ENCODE data around the gene ZNF837.

The ZNF837 gene

GRCh38 chr19:58416604-58417003, 35.8 kb upstream of the ZNF837 start:
- Histone ChIP-seq H3K79me2 (ENCODE audit: insufficient read depth, low read depth) (no peaks in the 10 kb centered on the region), H3K4me1 (ENCODE audit: low read depth, poor library complexity, severe bottlenecking) (peaks cover under 1% of the 10 kb centered on the region), H3K27ac (no peak overlapping the region)

DNA sequence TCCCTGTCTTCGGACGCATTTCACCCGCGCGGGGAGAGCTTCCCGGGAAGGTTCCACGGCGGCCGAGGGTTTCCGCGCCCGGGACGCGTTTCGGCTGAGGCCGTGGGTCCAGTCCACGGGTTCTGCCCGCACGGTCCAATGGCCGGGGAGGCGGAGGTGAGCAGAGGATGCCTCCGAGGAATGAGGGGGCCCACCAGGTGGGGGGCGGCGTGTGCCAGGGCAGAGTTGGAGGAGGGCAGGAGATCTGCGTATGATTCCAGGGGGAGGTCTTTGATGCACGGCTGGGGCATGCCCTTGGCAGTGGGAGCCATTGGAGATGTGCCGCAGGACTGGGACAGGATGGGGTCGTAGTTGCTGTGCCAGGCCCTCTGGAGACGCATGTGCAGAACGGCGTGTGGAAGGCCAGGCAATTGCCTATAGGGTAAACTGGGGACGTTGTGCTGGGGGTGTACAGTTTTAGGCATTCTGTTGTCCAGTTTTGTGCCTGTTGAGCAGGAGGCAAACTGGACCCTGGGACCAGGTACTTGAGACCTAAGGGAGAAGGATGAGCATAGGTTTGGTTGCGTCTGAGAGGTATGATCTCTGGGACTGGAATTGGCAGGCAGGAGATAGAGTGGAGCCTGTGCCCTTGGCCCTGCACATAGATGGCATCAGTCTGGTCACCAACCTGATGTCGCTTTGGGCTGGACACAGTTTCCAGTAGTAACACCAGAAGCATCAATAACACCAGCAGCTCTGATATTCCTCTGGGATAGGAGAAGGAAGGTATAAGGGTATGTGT, 28.4 kb upstream of the ZNF837 start:
- Histone ChIP-seq H3K4me2 (peak overlapping the region; percentile 94), H3K27ac (no peak overlapping the region), H3K4me3 (IDR thresholded peaks at IDR 0.05; ENCODE audit: insufficient read depth, low read depth, low read length) (peak overlapping the region; percentile 77), H3K27me3 (ENCODE audit: insufficient read depth, low read depth) (no peaks in the 10 kb centered on the region), H3K79me2 (ENCODE audit: insufficient read depth, low read depth) (0 out of 2 replicates have a peak, but pooled peaks cover 8% of the 10 kb centered on the region), H3K36me3 (ENCODE audit: insufficient read depth) (no peaks in the 10 kb centered on the region), H4K20me1 (ENCODE audit: insufficient read depth) (no peaks in the 10 kb centered on the region), H3K9ac (peak overlapping the region; percentile 65), H2AFZ (ENCODE audit: low read depth) (peak overlapping the region; percentile 81), H3K4me1 (ENCODE audit: low read depth, poor library complexity, severe bottlenecking) (peaks cover 20% of the 10 kb centered on the region)
- TF ChIP-seq CTCF (conservative IDR thresholded peaks at IDR 0.05; ENCODE audit: low read depth, low read length) = no peak

More at GRCh38 chr19:58416604-58417003, 35.8 kb upstream of the ZNF837 start:
- Histone ChIP-seq H3K27me3 (ENCODE audit: insufficient read depth, low read depth) (no peaks in the 10 kb centered on the region), H3K4me3 (IDR thresholded peaks at IDR 0.05; ENCODE audit: insufficient read depth, low read depth, low read length) (no peak overlapping the region), H3K4me2 (no peak overlapping the region), H3K36me3 (ENCODE audit: insufficient read depth) (no peaks in the 10 kb centered on the region), H2AFZ (ENCODE audit: low read depth) (no peak overlapping the region), H3K9ac (no peak overlapping the region), H4K20me1 (ENCODE audit: insufficient read depth) (no peaks in the 10 kb centered on the region)
- TF ChIP-seq CTCF (conservative IDR thresholded peaks at IDR 0.05; ENCODE audit: low read depth, low read length) = no peak

DNA sequence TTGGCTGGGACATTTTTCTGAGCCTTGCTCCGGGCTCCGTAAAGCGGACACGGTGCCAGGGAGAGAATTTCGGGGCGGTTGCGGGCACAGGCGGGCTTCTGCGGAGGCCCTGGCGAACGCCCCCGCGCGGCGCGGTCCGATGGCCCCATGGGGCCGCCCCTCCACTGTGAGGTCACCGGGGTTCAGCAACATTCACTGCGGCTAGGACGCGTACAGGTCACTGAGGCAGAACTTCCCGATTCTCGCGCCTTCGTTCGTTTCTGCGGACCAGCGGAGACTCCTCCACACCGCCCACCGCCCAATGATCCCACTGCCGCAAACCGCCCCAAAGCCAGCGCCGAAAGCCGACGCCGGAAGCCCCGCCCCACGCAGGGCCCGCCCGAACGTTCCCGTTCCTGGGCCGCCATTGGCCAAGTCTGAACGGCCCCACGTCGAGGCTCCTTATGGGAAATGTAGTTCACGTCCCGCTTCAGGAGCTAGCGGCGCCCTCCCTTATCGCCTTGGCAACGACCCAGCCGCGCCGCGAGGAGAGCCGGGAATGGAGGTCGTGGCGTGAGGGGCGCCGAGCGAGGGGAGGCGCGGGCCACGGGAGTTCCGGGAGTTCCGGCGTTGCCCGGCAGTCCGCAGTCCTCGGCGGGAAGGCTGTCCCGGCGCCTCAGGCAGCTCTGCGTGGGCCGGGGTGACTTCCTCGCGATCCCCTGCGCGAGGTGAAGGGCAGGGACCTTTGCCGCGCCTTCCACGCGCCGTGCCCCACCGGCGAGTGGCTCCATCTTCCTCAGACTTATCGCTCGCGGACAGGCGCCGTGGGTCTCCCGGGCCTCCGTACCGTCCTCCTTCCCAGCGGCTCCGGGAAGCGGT, 27.6 kb upstream of the ZNF837 start, which contains the start of gene ZNF584:
TSS of gene ZNF584 (plus strand) at position 498 of the 858 bp plus-strand sequence. CDS start 499 bp downstream, outside the sequence.
- Histone ChIP-seq H3K27me3 (ENCODE audit: insufficient read depth, low read depth) (no peaks in the 10 kb centered on the region), H3K36me3 (ENCODE audit: insufficient read depth) (no peaks in the 10 kb centered on the region), H3K4me2 (peak within 1 kb of the TSS; percentile 98), H3K9ac (peak within 1 kb of the TSS; percentile 65), H3K4me3 (IDR thresholded peaks at IDR 0.05; ENCODE audit: insufficient read depth, low read depth, low read length) (peak within 1 kb of the TSS; percentile 77), H2AFZ (ENCODE audit: low read depth) (peak within 1 kb of the TSS; percentile 81), H3K79me2 (ENCODE audit: insufficient read depth, low read depth) (0 out of 2 replicates have a peak, but pooled peaks cover 8% of the 10 kb centered on the region), H3K4me1 (ENCODE audit: low read depth, poor library complexity, severe bottlenecking) (peaks cover 20% of the 10 kb centered on the region), H4K20me1 (ENCODE audit: insufficient read depth) (no peaks in the 10 kb centered on the region), H3K27ac (peak within 1 kb of the TSS; percentile 47)
- 0 out of 2 replicates have a peak, but pooled peaks have one; percentile 25 for TF ChIP-seq CTCF (conservative IDR thresholded peaks at IDR 0.05; ENCODE audit: low read depth, low read length)

DNA sequence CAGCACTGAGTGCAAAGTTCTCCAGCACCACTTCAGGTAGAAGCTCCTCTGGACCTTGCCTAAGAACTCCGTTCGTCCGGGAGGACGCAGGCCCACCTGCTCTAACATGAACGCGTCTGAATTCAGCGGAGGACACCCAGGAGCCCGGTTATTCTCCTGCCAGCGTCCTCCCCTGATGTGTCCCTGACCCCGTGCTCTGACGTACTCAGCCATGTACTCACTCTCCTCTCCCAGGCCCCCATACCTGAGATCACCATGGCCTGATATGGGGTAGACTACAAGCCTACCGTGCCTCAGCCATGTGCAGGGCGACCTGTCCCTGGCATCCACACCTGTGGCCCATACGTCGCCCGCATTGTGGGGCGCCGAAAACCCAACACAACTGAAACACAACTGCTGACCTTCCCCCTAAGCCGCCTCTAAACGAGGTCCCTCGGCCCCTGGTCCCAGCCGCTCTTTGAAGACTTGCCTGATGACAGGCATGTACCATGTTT, 26.9 kb upstream of the ZNF837 start:
- Histone ChIP-seq H3K27me3 (ENCODE audit: insufficient read depth, low read depth) (no peaks in the 10 kb centered on the region), H3K36me3 (ENCODE audit: insufficient read depth) (no peaks in the 10 kb centered on the region), H4K20me1 (ENCODE audit: insufficient read depth) (no peaks in the 10 kb centered on the region), H3K9ac (peak overlapping the region; percentile 65), H3K4me2 (peak overlapping the region; percentile 98), H2AFZ (ENCODE audit: low read depth) (peak overlapping the region; percentile 81), H3K79me2 (ENCODE audit: insufficient read depth, low read depth) (0 out of 2 replicates have a peak, but pooled peaks cover 8% of the 10 kb centered on the region), H3K4me1 (ENCODE audit: low read depth, poor library complexity, severe bottlenecking) (peaks cover 20% of the 10 kb centered on the region), H3K27ac (peak overlapping the region; percentile 47), H3K4me3 (IDR thresholded peaks at IDR 0.05; ENCODE audit: insufficient read depth, low read depth, low read length) (peak overlapping the region; percentile 77)
- TF ChIP-seq CTCF (conservative IDR thresholded peaks at IDR 0.05; ENCODE audit: low read depth, low read length) = no peak; the same call in 1 of the 2 replicates

Measured in KMS-11 (cell line).